ENCODE data around the gene ARSI. TPM values are rescaled to one million over a fixed set of nuclear protein-coding genes. Genes with fewer than 3 reads are reported as not detected.

Gene ARSI
- total and polyA plus RNA-seq, 2 donors (not counting 3 experiments of a cell fraction or from before 2014, with no cell fraction given), result 0.17 to 0.20 TPM

DNA sequence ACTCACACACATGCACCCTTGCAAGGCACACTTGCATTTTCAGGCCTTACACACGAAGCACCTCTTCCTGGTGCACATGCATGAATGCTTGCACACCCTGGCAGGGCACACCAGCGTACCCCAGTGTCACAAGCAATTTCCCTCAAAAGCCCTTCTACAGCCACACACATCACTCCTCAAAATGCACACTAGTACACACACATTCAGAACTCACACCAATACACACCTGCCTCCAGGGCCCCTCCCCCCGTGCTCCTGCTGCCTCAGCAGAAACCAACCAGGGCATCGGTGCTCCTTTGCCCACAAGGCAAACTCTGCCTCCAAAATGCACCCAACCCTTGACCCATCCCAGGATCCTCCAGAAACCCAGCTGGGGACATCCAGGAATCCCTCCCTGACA lies 14.3 kb downstream of the ARSI start:
- Histone ChIP-seq H3K4me1 (ENCODE audit: control insufficient read depth, extremely low read depth, insufficient read depth, low read length) (no peaks in the 10 kb centered on the region), H3K9me3 (replicated peaks; ENCODE audit: control insufficient read depth, insufficient read depth, low read length) (no peaks in the 10 kb centered on the region), H3K27ac (ENCODE audit: insufficient read depth, low read depth, low read length) (no peak overlapping the region), H4K20me1 (replicated peaks; ENCODE audit: control insufficient read depth, extremely low read depth, insufficient read depth, low read length) (no peaks in the 10 kb centered on the region), H3K4me3 (replicated peaks in 1 of 3; ENCODE audit: insufficient read depth in 1 of 3, low read depth in 1 of 3, low read length in 3 of 3) (no peak overlapping the region), H2AFZ (ENCODE audit: low read depth, low read length) (no peak overlapping the region), H3K27me3 (ENCODE audit: control insufficient read depth in 2 of 2, insufficient read depth in 2 of 2, low read length in 2 of 2) (peaks cover 2 to 16% of the 10 kb centered on the region in 2 experiments), H3K36me3 (ENCODE audit: control insufficient read depth in 2 of 2, extremely low read depth in 1 of 2, insufficient read depth in 2 of 2, low read length in 2 of 2) (no peaks in the 10 kb centered on the region), H3K4me2 (ENCODE audit: insufficient read depth, low read length) (no peak overlapping the region), H3K9me1 (replicated peaks; ENCODE audit: control insufficient read depth, extremely low read depth, insufficient read depth, low read length) (no peaks in the 10 kb centered on the region), H3K79me2 (ENCODE audit: control insufficient read depth, insufficient read depth, low read length) (no peaks in the 10 kb centered on the region), H3K9ac (replicated peaks; ENCODE audit: extremely low read depth, insufficient read depth, low read length) (no peak overlapping the region)
- ChIA-PET CTCF (interaction anchor here (1.3 kb wide), 1 partner anchor 62 kb away, joined by 4 read pairs; no protein-coding TSS in a partner anchor), POLR2A (no interaction called here)
- intact Hi-C loops (cut with micrococcal nuclease) (no loop called here), dilution Hi-C loops (cut with MboI; ENCODE audit: extremely low pct_ligation_motif_present, low sequenced_read_pairs) (no loop called here)
- DNase-seq (ENCODE audit: low read depth, low spot score) (no peak), FAIRE-seq (no peak)
- BruUV-seq (replicated peaks), result no TSS peak
- TF ChIP-seq, protein P1, sequence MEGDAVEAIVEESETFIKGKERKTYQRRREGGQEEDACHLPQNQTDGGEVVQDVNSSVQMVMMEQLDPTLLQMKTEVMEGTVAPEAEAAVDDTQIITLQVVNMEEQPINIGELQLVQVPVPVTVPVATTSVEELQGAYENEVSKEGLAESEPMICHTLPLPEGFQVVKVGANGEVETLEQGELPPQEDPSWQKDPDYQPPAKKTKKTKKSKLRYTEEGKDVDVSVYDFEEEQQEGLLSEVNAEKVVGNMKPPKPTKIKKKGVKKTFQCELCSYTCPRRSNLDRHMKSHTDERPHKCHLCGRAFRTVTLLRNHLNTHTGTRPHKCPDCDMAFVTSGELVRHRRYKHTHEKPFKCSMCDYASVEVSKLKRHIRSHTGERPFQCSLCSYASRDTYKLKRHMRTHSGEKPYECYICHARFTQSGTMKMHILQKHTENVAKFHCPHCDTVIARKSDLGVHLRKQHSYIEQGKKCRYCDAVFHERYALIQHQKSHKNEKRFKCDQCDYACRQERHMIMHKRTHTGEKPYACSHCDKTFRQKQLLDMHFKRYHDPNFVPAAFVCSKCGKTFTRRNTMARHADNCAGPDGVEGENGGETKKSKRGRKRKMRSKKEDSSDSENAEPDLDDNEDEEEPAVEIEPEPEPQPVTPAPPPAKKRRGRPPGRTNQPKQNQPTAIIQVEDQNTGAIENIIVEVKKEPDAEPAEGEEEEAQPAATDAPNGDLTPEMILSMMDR (IDR thresholded peaks at IDR 0.05; ENCODE audit: extremely low read depth in 1 of 2, insufficient read depth in 1 of 2, low read depth in 1 of 2, low read length in 2 of 2), result no peak
- TF ChIP-seq, protein P2, sequence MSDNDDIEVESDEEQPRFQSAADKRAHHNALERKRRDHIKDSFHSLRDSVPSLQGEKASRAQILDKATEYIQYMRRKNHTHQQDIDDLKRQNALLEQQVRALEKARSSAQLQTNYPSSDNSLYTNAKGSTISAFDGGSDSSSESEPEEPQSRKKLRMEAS (IDR thresholded peaks at IDR 0.05; ENCODE audit: insufficient read depth, insufficient read length), result no peak
- no peak for TF ChIP-seq GATA2 (IDR thresholded peaks at IDR 0.05; ENCODE audit: insufficient read depth, insufficient read length, low read depth, low read length)
- TF ChIP-seq FOS (IDR thresholded peaks at IDR 0.05; ENCODE audit: borderline replicate concordance, insufficient read depth, low read length), result no peak
- TF ChIP-seq MYC (IDR thresholded peaks at IDR 0.05; ENCODE audit: low read depth, low read length), result no peak
- no peak for TF ChIP-seq POLR2AphosphoS5 (IDR thresholded peaks at IDR 0.05; ENCODE audit: insufficient read depth, low read depth, low read length)
- TF ChIP-seq POLR2A (IDR thresholded peaks at IDR 0.05; ENCODE audit: low read depth, low read length), result no peak
- no peak for TF ChIP-seq EZH2 (IDR thresholded peaks at IDR 0.05; ENCODE audit: borderline replicate concordance, low read depth, low read length, severe bottlenecking)
- TF ChIP-seq JUN (IDR thresholded peaks at IDR 0.05; ENCODE audit: borderline replicate concordance, insufficient read depth, insufficient read length, low read depth), result no peak

Data from endothelial cell of umbilical vein (primary cell).